Stimulated activated CD4-positive, alpha-beta T cell treated with anti-CD3 and anti-CD28 coated beads, Interleukin-1b, Interleukin-23, amount 100 ng/mL, for 4 hours (primary cell): ENCODE measurements around the gene SP7.
"Not testable (repeated sequence)": the region's sequence is repeated elsewhere in the genome, so short reads cannot be mapped to it uniquely, and the experiment has no call there.

Source experiments
- DNase-seq, 2 donors: peaks; one replicate each; pipeline ENCODE4 v3.0.0-alpha.2; 2020; ENCODE audit warnings: low read depth in 2 of 2

Gene SP7

DNA sequence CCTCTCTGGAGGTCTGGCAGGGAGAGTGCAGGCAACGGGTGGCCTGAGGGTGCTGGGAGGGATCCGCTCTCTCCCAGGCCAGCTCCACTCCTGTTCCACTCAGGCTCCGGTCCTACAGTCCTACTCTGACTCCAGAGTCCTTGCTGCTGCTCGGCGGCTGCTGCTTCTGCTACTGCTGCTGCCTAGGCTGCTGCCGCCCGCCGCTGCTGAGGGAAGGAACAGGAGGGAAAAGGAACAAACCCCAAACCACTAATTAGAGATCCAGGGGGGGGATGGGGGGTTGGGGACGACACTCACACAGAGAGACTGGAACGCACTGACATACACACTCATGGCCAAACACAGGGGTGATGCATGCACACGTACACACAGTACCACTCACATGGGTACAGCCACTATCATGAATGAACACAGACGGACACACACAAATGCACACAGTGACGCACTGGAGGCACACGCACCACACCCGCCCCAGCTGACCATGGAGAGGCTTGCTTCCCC, at the start of gene SP7:
Gene SP7 (minus strand): TSS at position 174 of the 501 bp plus-strand sequence. CDS start 708 bp downstream, outside the sequence.
- DNase-seq = no peak

DNA sequence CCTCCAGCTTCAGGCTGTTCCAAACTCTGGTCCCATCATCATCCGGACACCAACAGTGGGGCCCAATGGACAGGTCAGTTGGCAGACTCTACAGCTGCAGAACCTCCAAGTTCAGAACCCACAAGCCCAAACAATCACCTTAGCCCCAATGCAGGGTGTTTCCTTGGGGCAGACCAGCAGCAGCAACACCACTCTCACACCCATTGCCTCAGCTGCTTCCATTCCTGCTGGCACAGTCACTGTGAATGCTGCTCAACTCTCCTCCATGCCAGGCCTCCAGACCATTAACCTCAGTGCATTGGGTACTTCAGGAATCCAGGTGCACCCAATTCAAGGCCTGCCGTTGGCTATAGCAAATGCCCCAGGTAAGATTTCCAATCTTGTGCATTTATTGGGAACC, 47.1 kb upstream of the SP7 start:
- DNase-seq = no peak

DNA sequence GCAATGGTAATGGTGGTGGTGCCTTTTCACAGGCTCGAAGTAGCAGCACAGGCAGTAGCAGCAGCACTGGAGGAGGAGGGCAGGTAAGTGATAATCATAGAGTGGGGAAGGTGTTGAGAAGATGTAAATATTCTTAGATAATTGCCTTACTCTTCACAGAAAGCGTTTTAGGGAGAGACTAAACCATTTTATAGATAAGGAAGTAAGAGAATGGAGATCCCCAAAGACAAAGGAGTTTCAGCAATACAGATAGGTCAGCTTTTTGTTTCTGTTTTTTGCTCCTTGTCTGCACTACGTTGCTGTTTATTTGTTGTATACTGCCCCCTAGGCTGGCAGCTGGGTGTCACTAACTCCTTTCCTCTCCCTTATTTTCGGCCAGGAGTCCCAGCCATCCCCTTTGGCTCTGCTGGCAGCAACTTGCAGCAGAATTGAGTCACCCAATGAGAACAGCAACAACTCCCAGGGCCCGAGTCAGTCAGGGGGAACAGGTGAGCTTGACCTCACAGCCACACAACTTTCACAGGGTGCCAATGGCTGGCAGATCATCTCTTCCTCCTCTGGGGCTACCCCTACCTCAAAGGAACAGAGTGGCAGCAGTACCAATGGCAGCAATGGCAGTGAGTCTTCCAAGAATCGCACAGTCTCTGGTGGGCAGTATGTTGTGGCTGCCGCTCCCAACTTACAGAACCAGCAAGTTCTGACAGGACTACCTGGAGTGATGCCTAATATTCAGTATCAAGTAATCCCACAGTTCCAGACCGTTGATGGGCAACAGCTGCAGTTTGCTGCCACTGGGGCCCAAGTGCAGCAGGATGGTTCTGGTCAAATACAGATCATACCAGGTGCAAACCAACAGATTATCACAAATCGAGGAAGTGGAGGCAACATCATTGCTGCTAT, 45.8 kb upstream of the SP7 start:
- no peak for DNase-seq

DNA sequence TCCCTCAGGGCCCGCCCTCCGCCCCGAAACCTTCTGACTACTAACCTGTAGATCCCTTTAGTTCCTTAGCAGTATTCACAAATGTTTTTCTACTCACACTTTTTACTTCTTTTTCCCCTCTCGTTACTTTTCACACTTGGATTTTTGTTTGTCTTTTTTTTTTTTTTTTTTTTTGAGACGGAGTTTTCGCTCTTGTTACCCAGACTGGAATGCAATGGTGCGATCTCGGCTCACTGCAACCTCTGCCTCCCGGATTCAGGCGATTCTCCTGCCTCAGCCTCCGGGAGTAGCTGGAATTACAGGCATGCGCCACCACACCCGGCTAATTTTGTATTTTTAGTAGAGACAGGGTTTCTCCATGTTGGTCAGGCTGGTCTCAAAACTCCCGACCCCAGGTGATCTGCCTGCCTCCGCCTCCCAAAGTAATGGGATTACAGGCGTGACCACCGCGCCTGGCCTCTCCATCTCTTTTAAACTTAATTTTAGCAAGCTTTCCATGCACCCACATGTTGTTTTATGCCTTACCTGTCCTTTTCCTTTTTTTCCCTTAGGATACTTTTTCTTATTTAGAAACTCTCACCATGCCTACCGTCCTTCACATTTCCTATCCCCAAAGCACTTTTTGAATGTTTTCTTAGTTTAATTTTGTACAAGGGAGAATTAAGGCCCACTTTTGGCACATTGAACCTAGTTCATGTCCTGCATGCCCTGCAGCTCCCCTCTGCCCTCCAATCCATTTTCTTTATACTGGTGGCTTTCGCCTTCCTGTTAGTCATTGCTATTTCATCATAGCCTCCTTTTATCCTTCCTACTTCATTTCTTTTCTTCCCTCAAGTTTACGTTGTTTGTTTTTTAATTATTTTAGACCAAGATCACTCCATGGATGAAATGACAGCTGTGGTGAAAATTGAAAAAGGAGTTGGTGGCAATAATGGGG, 44.9 kb upstream of the SP7 start:
- DNase-seq = no peak

DNA sequence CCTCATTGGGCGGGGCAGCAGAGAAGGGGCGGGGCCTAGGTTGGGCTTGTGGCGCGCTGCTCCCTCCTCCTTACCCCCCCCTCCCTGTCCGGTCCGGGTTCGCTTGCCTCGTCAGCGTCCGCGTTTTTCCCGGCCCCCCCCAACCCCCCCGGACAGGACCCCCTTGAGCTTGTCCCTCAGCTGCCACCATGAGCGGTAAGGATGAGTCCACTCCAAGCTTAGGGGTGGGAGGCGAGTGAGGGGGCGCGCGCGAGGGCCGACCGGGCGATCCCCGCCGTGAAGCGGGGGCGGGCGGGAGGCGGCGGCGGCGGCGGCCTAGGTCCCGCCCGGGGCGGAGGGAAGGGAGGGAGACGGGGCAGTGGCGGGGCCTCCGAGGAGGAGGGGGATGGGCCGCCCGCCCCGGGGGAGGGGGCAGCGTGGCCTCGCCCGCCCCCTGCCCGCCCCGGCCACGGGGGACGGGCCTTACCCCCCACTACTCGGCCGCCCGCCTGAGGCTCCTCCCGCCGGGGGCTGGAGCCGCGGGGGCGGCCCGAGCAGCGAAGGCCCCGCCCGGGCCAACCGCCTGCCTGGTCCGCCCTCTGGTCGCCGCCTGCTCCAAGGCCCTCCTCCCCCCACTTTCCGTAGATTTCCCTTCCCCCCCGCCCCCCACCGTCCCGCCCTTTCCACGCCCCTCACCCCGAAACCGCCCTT, 44.1 kb upstream of the SP7 start, which contains the start of gene SP1:
Gene SP1 (plus strand): TSS at position 73 of the 690 bp plus-strand sequence. CDS start 116 bp downstream, at position 189.
- DNase-seq = peak; percentile 97 to 99

DNA sequence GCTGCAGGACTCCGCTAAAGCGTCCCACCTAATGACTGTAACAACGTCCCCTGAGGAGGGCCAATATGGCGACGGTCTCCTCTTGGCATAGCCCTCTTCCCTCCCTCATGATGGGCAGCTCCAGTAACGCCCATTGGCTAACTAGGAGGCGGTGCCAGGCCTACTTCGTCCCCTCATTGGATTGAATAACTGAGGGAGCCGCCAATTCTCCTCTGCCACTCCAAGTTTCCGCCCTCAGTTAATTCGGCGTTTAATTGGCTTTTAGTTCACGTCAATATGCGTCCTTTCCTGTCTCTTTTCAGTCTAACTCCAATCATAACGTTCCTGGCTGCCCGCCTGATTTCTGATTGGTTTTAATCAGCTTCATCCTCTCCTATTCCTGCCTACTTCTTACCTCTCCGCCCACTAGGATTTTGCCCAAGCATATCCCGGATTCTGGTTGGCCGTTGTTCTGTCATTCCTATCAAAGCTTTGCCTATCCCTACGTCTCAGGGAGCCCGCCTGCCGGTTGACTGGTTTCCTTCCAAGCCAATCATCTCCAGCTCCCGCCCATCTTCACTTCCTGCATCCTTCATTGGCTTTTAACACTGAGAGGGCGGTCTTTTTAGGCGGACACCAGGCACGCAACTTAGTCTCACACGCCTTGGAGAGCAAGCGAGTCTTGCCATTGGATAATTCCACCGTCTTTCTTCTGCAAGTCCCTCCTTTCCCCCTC, 43.4 kb upstream of the SP7 start:
- DNase-seq = peak; percentile 71 to 77

DNA sequence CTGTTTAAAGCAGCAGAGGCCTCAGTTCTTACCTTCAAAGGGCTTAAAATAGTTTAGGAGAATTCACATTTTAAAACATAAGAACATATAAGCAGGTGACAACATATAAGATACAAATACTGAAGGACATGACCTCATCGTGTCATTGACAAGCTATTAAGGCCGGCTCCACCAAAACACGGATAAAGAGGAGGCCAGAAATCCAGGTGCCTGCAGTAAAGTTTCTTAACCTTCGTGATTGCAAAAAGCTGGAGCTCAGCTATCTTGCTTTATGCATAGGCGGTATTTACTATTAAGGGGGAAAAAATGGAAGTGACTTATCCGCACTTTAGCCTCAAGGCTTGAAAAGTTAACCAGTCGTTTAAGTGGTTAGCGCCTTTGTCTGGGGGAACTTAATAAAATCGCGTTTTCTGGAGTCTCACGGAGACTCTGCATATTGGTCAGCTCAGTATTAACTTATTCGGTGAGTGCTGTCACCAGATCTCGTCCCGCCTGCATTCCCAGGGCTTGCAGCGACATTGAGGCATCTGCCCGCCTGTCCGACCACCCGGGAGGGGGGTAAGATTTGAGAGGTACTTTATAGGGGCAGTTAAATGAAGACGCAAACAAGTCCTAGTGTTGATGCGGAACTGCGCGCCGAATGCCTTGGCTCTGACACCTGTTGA, 42.7 kb upstream of the SP7 start:
- no peak for DNase-seq

DNA sequence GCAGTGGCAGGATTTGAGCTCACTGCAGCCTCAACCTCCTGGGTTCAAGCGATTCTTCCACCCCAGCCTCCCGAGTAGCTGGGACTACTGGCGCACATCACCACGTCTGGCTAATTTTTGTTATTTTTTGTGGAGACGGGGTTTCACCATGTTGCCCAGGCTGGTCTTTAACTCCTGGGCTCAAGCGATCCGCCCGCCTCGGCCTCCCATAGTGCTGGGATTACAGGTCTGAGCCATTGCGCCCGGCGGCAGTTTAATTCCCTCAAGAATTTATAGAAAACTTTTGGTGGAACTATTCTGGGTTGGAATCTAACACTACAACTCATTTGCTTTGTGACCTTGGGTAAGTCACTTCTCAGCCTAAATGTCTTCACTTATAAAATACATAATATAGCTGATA, 42.1 kb upstream of the SP7 start:
- no peak for DNase-seq

DNA sequence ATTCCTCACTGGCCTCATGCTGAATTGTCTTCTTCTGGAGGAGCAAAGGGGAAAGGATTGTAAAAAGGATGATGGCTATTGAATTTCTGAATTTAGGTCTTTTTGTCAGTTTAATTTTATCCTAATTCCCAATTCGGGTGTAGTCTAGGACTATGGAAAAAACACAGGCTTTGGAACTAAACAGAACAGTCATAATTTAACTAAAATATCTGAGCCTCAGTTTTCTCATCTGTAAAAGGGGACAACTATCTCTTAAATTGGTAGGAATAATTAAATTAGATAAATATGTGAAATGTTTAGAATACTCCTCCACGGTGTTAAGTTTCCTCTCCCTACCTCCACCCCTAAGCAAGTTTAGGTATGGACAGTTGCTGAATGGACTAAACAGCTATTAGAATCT, 40.6 kb upstream of the SP7 start:
- no peak for DNase-seq

DNA sequence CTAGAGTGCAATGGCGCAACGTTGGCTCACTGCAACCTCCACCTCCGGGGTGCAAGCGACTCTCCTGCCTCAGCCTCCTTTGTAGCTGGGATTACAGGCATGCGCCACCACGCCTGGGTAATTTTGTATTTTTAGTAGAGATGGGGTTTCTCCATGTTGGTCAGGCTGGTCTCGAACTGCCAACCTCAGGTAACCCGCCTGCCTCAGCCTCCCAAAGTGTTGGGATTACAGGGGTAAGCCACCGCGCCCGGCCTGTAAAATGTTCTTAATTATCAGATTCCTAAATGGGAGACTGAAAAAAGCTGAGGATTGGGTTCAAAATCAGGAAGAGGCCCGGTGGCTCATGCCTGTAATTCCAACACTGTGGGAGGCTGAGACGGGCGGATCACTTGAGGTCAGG, 38.1 kb upstream of the SP7 start:
- not testable (repeated sequence) for DNase-seq

DNA sequence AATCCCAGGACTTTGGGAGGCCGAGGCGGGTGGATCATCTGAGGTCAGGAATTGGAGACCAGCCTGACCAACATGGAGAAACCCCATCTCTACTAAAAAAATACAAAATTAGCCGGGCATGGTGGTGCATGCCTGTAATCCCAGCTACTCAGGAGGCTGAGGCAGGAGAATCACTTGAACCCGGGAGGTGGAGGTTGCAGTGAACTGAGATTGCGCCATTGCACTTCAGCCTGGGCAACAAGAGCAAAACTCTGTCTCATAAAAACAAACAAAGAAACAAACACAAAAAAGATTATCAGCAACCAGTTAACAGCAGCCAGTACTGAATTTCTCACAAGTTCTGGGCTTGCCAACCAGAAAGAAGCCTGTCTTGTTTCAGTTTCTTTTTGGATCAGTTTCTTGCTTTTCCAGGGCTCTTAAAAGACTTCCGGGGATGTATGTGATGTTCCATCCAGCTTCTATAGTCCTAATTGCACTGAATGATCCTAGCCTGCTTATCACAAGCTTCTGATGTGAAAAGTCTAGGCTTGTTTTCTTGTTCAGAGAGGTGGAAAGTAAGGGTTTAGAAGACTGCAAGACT, 37.5 kb upstream of the SP7 start:
- not testable (repeated sequence) for DNase-seq

DNA sequence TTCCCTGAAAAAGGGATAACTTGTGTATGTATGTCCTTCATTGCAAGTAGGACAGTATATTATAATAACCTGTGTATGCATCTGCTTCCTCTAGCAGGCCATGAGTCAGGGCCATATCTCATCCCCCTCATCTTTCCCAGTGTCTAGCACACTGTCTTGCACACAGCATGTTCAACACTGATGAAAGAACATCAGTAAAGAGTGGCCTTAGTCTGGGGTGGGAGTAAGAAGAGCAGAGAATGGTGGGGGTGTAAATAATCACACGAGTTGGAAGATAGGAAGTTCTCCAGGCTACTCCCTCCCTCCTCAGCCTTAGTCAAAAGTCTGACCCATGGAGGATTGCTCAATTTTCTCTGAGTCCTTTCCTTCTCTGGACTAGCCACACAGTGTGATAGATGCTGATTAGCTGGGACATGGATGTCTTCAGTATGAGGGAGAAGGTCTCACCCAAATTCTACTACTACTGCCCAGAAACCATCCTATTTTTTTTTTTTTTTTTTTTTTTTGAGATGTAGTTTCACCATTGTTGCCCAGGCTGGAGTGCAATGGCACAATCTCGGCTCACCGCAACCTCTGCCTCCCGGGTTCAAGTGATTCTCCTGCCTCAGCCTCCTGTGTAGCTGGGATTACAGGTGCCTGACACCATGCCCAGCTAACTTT, 29.2 kb upstream of the SP7 start:
- DNase-seq = no peak

DNA sequence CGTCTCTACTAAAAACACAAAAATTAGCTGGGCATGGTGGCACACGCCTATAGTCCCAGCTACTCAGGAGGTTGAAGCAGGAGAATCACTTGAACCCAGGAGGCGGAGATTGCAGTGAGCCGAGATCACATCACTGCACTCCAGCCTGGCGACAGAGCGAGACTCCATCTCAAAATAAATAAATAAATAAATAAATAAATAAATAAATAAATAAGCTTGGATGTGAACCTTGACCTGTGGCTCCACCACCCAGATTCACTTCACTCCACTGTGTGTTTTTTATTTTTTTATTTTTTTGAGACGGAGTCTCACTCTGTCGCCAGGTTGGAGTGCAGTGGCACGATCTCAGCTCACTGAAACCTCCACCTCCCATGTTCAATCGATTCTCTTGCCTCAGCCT, 25.5 kb upstream of the SP7 start:
- DNase-seq = not testable (repeated sequence)

DNA sequence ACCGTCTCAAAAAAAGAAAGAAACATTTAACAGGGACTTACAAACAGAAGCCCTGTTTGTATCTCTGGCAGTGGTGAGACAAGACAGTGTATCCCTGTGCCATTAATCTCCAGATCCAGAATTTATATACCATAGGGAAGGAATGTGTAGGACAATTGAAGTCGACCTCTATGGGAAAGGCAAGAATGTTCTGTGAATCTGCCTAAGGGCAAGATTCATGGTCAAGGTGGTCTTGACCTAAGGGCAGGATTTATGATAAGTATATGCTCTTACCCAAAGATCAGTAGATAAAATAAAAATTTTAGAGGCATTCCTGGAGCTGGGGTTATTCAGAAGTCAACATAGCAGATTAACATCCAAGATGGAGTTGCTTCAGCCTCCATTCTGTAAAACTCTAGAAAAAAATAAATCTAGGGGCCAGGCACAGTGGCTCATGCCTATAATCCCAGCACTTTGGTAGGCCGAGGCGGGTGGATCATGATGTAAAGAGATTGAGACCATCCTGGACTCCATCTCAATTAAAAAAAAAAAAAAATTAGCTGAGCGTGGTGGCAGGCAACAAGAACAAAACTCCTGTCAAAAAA, 22.8 kb upstream of the SP7 start:
- DNase-seq = no peak

DNA sequence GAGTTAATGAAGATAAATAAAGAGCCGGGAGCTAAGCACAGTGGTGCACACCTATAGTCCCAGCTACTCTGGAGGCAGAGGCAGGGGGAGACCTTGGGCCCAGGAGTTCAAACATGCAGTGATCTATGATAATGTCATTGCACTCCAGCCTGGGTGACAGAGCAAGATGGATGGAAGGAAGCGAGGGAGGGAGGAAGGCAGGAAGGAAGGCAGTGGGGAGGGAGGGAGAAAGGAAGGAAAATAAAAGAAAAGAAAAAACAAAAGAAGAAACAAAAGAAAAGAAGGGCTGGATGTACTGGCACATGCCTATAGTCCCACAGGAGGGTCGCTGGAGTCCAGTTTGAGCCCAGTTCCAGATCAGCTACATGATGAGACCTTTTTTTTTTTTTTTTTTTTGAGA, 19.0 kb upstream of the SP7 start:
- DNase-seq = no peak

DNA sequence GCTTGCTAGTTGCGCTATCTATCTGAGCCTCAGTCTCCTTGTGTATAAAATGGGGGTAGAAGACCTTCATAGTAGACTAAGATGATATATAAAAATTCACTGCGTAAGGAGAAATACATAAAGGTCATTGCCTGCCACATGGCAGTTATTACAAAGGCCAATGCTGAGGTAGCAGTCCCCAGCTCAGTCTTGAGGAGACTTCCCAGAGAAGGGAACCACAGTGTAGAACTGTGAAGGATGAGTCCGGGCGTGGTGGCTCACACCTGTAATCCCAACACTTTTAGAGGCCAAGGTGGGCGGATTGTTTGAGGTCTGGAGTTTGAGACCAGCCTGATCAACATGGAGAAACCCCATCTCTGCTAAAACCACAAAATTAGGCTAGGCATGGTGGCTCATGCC, 17.1 kb upstream of the SP7 start:
- DNase-seq = no peak

DNA sequence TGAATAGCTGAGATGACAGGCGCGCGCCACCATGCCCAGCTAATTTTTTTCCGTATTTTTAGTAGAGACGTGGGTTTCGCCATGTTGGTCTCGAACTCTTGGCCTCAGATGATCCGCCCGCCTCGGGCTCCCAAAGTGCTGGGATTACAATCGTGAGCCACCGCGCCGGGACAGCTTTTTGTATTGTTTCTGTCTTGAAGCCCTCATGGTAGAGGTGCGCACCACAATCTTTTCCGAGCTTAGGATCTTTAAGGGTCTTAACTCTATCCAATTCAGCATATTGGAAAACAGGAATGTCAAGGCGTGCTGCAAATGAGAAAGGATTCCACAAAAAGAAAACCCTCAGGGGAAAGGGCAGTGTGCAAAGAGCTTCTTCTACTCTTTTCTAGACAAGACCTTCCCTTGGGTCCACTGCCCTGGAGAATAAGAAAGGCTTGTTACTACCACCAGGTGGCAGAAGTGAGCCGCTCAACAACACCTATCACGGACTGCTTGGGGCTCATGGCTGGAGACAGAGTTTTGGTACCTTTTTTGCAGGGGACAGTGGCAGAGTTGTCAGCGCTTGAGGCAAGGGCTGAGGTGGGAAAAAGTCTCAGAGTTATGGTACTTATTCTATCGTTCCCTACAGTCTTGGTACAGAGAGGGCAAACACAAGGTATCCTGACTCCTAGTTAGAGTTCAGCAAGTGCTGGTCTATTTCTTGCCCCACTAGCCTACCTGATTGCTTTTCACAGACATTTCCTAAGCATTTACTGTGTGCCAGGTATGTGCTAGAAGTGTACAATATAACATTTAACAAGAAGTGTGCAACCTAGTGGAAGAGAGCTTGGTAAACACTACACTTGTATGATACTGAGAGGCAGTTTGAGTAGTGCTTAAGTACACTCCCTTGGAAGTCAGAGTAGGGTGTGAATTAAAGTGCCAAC, 16.4 kb upstream of the SP7 start:
- DNase-seq = peak; percentile 60 to 84

DNA sequence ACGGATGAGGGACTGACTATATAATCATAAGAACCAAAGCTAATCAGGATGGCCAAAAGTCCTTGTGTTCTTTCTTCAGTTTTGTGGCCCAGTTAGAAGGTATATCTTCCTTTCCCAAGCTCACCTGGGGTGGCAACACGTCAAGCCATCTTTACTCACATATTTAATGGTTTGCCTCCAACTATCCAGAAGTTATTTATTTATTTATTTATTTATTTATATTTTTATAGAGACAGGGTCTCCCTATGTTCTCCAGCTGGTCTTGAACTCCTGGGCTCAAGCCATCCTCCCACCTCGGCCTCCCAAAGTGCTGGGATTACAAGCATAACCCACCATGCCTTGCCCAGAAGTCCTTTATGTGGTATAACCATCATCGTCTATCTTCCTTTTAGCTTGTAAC, 11.8 kb upstream of the SP7 start:
- DNase-seq = no peak
